ENCODE measurements around the gene EPHB1.

GRCh38 chr3:134872440-134873388, 77.7 kb downstream of the EPHB1 start:
- TF ChIP-seq POLR2AphosphoS5 (IDR thresholded peaks at IDR 0.05; ENCODE audit: low read depth, low read length) (no peak), POLR2A (IDR thresholded peaks at IDR 0.05; ENCODE audit: low read depth, low read length) (no peak), TAF1 (IDR thresholded peaks at IDR 0.05; ENCODE audit: low read depth, low read length) (no peak), SPI1 (IDR thresholded peaks at IDR 0.05; ENCODE audit: low read depth, low read length) (no peak), POU2F2 (IDR thresholded peaks at IDR 0.05; ENCODE audit: low read depth, low read length) (no peak)

Data from GM12891 (cell line).